GM10847 (cell line): Measurements from ENCODE around the gene HMCN1.

ENCODE experiments used
- POLR2A ChIP-seq: IDR thresholded peaks from 2 replicates; pipeline ENCODE4 v1.6.1; 2011; ENCODE audit not compliant: insufficient read length; ENCODE audit errors: extremely low read depth

Gene HMCN1

DNA sequence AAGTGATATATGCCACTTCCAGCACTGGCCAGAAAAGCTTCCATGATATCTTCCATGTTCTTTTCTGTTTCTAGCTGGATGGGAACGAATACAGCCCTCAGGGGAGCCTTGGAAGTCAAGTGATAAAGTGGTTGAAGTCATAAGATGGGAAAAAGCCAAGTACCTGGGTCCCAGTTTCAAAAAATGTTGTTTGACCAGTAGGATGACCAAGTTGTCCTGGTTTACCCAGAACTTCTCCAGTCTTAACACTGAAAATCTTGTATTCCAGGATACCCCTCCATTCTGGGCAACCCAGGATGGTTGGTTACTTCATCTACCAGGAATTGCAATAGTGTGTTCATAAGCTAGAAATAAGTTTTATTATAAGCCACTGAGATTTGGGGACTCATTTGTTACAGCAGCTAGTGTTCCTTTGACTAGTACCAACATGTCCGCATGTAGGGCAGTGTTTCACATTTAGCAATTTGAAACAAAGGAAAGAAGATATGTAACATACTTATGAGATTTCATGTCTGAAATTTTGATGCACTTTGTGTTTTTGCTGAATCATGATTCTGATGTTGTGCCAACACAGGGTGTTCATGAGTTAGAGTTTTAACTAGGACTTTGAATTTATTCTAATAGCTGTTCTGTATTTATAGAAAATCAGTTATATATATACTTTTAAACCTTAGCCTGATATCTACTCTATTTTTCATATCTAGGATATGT lies 500.9 kb downstream of the HMCN1 start:
- TF ChIP-seq POLR2A, result no peak

GRCh38 chr1:186235696-186236095 lies 501.5 kb downstream of the HMCN1 start:
- TF ChIP-seq POLR2A, result no peak

- no peak for TF ChIP-seq POLR2A
Measured at GRCh38 chr1:186236921-186237320, 502.7 kb downstream of the HMCN1 start.

DNA sequence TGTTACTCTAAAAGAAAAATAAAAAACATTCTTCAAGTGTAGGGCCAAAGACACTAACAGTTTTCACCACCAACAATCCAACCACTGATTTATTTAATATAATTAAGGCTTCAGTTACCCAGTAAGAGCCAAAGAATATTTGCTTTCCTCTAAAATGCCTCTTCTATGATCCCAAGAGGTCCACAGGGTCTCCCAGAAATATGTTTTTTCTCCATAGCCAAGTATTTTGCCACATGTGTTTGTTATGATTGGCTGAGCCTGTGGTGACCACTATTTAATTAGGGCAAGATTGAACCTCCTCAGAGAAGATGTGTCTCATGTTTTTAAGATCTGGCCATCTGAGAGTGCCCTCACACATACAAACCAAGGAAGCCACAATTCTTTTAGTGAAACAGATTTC lies 505.0 kb downstream of the HMCN1 start:
- TF ChIP-seq POLR2A, result no peak

DNA sequence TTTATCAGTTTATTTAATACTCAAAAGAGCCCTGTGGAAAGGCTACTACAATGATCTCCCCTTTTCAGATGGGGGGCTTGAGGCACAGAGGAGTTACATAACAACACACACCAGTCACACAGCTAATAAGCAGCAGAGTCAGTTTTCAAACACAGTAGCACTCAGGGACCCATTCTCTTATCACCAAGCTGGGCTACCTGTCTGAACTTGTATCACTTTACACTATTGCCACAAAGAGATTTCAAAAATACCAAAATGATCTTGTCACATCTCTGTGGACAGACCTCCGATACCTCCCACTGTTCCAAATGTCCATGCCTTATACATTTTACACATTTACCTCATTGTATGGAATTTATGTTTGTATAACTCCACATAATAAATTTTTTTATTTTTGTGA lies 506.2 kb downstream of the HMCN1 start:
- no peak for TF ChIP-seq POLR2A
